ENCODE measurements around the gene LHX5.
A peak's percentile ranks its signal among the peaks of the same experiment; 100 is the strongest.
"Not testable (repeated sequence)": the region's sequence is repeated elsewhere in the genome, so short reads cannot be mapped to it uniquely, and the experiment has no call there.

The LHX5 gene

GRCh38 chr12:113471619-113472171 is at the start of gene LHX5:
LHX5 (minus strand) TSS chr12:113471871; CDS start chr12:113471498, 373 bp downstream.
- peak; percentile 59 for DNase-seq

GRCh38 chr12:113519464-113520307 is 48.0 kb upstream of the LHX5 start:
- peak; percentile 55 for DNase-seq

DNA sequence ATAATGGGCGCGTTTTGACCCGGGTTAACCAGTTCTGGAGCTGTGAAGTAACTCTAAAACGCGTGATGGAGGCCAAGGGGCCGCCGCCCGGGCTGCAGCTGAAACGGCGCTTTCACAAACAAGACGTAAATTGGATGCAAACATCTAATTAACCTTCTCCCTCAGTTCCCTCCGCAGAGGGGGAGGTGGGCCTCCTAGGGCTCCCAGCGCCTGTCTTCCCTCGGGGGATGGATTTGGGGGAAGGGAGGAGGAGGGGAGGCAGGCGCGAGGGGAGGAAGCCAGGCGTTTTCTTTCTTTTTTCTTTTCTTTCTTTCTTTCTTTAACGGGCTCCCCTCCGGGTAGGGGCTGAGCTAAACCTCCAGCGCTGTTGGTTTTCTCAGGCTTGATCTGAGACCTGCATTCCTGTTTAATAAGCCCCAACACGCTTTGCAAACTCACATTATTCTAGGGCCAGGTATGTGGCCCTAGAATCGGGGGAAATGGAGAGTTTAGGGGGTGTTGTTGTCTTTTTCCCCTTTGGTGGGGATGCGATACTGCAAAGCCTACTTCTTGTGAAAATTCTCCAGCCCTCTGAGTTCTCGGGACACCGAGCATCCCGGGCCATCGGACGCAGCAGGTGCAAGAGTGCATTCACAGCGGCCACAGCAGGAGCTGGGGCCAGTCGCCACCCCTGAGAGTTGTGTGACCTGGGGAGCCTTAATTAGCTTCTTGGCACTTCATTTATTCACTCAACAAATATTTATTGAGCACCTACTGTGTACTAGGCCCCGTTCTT is 43.6 kb upstream of the LHX5 start:
- peak; percentile 28 for DNase-seq

DNA sequence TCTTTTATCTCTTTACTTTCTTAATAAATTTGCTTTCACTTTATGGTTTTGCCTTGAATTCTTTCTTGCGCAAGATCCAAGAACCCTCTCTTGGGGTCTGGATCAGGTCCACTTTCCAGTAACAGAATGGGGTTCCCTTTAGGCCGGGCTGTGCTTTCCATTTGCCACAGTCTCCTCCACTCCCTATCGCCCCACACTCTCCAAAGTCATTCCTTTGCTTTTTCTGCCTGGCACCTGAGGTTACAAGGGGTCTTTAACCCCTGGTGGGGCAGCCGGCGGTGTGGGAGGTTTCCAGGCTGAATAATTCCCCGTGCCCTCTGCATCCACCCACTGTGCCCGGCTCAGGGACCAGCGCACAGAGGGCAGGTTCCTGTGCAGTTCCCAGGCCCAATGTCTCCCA is 42.9 kb upstream of the LHX5 start:
- no peak for DNase-seq

- no peak for DNase-seq
Measured at GRCh38 chr12:113512568-113512967, 40.9 kb upstream of the LHX5 start.

GRCh38 chr12:113506867-113507266 is 35.2 kb upstream of the LHX5 start:
- no peak for DNase-seq

DNA sequence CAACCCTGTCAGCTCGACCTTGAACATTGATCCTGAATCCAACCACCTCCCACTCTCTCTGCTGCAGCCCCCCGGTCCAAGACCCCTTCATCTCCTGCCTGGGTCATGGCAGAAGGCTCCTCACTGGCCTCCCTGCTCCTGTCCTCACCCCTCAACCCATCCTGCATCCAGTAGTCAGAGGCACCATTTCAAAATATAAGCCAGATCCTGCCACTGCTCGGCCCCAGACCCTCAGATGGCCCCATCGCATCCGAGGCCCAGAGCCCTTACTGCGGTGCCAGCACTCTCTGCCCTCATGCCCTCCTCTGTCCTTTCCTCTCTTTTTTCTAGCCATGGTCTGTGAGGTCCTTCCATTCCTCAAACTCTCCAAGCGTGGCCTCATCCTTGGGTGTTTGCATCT is 34.3 kb upstream of the LHX5 start:
- no peak for DNase-seq

DNA sequence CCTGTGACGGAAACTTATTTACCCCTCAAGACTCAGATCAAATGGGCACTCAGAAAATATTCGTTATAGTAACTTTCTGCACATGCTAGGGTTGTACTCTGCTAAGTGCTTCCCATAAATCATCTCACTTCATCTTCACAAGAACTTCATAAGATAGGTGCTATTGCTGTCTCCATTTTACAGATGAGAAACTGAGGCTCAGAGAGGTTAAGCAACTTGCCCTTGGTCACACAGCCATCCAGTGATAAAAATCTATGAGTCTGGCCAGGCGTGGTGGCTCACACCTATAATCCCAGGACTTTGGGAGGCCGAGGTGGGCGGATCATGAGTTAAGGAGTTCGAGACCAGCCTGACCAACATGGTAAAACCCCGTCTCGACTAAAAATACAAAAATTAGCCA is 33.2 kb upstream of the LHX5 start:
- DNase-seq: no peak

DNA sequence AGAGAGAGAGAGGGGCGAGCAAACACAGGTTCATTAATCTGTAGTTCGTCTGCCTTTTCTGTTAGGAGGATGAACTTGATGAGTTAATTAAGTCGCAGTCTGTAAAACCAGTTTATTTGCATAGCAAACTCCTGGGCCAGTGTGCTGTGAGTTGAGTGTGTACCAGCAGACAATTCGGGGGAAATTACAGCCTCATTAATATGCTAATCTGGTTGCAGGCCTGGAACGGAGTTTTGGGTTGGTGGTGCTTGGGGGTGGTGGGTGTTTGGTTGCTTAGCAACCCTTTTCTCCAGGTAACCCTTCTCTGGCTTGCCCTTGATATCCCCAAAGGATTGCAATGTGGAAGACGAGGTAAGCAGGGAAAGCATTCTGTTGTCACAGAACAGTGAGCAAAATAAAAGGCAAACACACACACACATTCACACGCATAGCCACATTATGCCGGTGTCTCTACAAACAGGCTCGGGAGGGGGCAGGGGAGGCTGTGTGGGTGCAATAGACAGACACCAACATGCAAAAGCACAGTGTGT is 29.2 kb upstream of the LHX5 start:
- DNase-seq: no peak

- no peak for DNase-seq
Measured at GRCh38 chr12:113500306-113500675, 28.6 kb upstream of the LHX5 start.

GRCh38 chr12:113498490-113498889 is 26.8 kb upstream of the LHX5 start:
- DNase-seq: no peak

GRCh38 chr12:113497693-113498092 is 26.0 kb upstream of the LHX5 start:
- DNase-seq: no peak

DNA sequence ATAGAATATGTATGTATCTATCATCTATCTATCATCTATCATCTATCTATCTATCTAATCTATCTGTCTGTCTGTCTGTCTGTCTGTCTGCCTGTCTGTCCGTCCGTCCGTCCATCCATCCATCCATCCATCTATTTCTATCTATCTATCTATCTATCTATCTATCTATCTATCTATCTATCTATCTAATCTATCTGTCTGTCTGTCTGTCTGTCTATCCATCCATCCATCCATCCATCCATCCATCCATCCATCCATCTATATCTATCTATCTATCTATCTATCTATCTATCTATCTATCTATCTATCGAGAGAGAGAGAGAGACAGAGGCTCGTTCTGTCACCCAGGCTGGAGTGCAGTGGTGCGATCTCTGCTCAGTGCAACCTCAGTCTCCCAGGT is 24.3 kb upstream of the LHX5 start:
- not testable (repeated sequence) for DNase-seq

DNA sequence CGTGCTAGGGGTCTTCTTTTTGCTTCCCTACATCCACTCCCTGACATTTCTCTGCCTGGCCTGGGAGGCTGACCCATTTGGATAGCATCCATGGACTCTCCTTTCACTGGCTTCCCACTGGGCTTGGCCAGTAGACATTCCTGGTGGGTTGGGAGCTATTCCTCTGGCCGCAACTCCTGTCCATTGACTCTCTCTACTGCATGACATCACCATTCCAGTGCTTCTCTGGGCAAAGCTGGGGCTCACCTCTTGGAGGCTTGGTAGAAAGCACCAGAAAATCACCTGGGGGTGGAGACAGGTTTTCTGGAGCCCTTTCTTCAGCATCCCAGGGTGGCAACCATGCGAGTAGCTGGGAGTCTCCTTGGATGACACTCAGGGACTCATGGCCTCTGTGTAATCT is 16.7 kb upstream of the LHX5 start:
- no peak for DNase-seq

GRCh38 chr12:113486722-113487121 is 15.1 kb upstream of the LHX5 start:
- DNase-seq: no peak

DNA sequence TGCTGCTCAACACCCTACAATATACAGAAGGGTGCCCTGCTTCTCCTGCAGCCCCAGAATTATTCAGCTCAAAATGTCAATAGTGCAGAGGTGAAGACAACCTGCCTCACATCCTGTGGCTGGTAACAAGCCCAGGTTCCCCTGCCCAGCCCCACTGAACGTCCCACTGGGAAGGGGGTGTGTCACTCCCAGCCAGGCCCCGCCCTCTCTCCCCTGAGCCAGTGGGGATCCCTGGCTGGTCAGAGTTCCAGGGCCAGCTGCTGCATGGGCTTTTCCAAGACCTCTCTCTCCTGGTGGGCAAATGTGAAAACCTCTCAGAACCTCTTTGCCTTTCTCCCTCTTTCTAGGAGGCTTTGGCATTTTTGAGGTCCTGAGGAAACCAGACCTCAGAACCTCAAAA is 13.7 kb upstream of the LHX5 start:
- DNase-seq: no peak

DNA sequence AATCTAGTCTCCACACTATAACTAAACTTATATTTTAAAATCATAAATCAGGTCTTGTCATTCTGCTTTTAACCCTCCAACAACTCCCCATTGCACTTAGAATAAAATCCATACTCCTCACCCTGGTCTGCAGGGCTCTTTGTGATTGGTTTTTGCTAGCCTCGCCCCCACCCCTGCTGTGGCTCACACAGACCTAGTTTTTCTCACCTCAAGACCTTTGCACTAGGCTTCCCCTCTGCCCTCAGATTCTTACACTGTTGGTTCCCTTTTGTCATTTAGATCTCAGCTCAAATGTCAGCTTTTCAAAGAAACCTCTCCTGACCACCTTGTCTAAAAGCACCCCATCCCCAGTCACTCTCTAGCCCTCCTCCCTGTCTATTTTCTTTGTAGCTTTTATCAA is 10.7 kb upstream of the LHX5 start:
- DNase-seq: no peak

DNA sequence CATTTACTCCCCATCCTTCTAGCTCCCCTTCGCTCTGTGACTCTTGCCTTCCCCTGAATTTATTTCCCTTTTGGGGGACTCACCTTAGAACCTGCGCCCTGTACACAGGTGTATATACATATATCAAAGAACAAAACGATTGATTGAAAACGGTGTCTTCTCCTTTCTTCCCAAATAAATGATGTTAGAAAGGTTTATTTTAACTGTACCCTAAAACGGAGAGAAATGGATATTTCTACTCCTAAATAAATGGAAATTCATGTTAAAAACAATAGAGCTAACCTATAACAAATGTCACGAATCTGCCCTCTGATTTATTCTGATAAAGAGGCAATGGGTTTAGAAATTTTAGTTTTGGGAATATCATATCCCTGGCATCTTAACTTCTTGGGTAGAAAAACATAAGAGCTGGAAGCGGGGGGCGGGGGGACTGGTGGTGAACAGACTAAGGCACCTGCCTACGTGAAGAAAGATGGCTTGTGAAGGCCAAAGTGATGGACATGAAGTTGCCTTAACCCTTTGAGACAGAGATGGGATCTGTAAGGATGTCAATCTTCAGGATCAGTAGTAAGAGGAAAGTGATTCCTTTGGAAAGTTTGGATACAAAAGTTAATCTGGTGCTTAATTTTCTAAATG is 8.8 kb upstream of the LHX5 start:
- DNase-seq: no peak

GRCh38 chr12:113479590-113480335 is 8.1 kb upstream of the LHX5 start:
- DNase-seq: peak; percentile 90

GRCh38 chr12:113479216-113479589 is 7.5 kb upstream of the LHX5 start:
- no peak for DNase-seq

GRCh38 chr12:113478351-113479011 is 6.8 kb upstream of the LHX5 start:
- no peak for DNase-seq

- no peak for DNase-seq
Measured at GRCh38 chr12:113477842-113478215, 6.2 kb upstream of the LHX5 start.

Data from eye (tissue), 1 donor.